Esophagus (tissue), 2 donors: ENCODE results near the gene DGKB. TPM values are rescaled to one million over a fixed set of nuclear protein-coding genes. Genes with fewer than 3 reads are reported as not detected.

Source experiments
- H3K27ac ChIP-seq, 2 donors: one replicate each; pipeline ENCODE4 v1.5.1; 2013; ENCODE audit warnings: low read depth in 2 of 2, mild to moderate bottlenecking in 2 of 2, inconsistent platforms in 1 of 2, low read length in 1 of 2, moderate library complexity in 1 of 2
- H3K27me3 ChIP-seq, 2 donors: one replicate each; pipeline ENCODE4 v1.6.1; 2013; ENCODE audit warnings: low read length in 2 of 2, control low read depth in 1 of 2, mild to moderate bottlenecking in 1 of 2; ENCODE audit not compliant: insufficient read depth in 2 of 2, control insufficient read depth in 1 of 2
- H3K36me3 ChIP-seq, 2 donors: one replicate each; pipeline ENCODE4 v1.6.1; 2013; ENCODE audit warnings: low read length in 1 of 2; ENCODE audit not compliant: control insufficient read depth in 2 of 2, insufficient read depth in 2 of 2
- H3K4me1 ChIP-seq, 2 donors: one replicate each; pipeline ENCODE4 v1.6.1; 2013; ENCODE audit warnings: low read length in 1 of 2; ENCODE audit not compliant: control insufficient read depth in 2 of 2, insufficient read depth in 2 of 2
- H3K4me3 ChIP-seq, 2 donors: one replicate each; pipeline ENCODE4 v1.5.1; 2013; ENCODE audit warnings: low read length in 2 of 2, mild to moderate bottlenecking in 2 of 2, low read depth in 1 of 2, moderate library complexity in 1 of 2
- H3K9me3 ChIP-seq, 2 donors: one replicate each; pipeline ENCODE4 v1.6.1; 2013; ENCODE audit warnings: mild to moderate bottlenecking in 2 of 2, low read depth in 1 of 2, low read length in 1 of 2, moderate library complexity in 1 of 2; ENCODE audit not compliant: control insufficient read depth in 2 of 2, insufficient read depth in 1 of 2
- WGBS, 2 donors: extraction: QIAGEN DNeasy Blood & Tissue Kit; methylation state at CpG; one replicate each; pipeline ENCODE4 v1.1.7; 2013; 5-methylcytosine and 5-hydroxymethylcytosine counted together
- polyA plus RNA-seq, 2 donors: library from polyadenylated mRNA; stranded (reverse); fragments of 200-250 nt; gene quantifications; one replicate each; pipeline ENCODE4 v1.2.3, GENCODE V29; 2013
- donor health status: healthy with polysubstance abuse.
- donor health status: Bipolar disorder and iron deficiency.

DGKB gene
- polyA plus RNA-seq, 2 donors: 0.09 to 0.20 TPM

DNA sequence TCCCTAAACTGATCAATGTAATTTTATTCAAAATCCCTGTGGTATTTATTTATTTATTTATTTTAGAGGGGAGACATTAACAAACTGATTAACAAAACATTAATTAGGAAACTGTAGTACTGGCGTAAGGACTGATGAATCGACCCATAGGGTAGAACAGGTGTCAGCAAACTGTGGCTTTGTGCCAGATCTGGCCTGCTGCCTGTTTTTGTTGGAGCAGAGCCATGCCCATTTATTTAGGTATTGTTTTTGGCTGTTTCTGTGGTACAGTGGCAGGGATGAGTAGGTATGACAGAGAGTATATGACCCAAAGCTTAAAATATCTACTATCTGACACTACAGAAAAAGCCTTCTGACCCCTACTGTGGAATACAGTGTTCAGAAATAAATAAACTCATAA is 580.6 kb downstream of the DGKB start:
- 35 to 45% methylated on average over 2 of the region's 2 CpGs for WGBS, 2 donors
- H3K36me3 ChIP-seq: no peaks in the 10 kb centered on the region
- no peaks in the 10 kb centered on the region for H3K9me3 ChIP-seq
- H3K27me3 ChIP-seq: no peaks in the 10 kb centered on the region
- H3K27ac ChIP-seq: no peak overlapping the region
- no peak overlapping the region for H3K4me3 ChIP-seq
- H3K4me1 ChIP-seq: no peaks in the 10 kb centered on the region

DNA sequence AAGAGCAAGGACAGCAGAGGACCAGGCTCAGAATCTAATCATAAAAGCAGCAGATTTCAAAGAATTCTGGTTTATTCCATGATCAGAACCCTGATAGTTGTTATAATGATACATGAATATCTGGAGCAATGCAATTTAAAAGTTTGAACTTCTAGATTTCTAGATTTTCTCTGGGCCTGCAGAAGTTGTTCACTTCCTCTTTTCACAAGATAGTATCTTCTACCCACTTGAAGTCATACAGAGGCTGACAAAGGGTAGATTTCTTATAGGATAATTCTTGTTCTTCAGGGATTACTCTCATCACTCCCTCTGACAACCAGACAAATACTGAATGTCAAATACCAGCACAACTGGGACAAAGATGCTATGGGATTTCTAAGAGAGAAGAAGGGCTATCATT is 593.1 kb downstream of the DGKB start:
- Histone ChIP-seq H3K27ac (no peak overlapping the region), H3K4me3 (no peak overlapping the region), H3K9me3 (no peaks in the 10 kb centered on the region), H3K36me3 (no peaks in the 10 kb centered on the region), H3K27me3 (no peaks in the 10 kb centered on the region), H3K4me1 (no peaks in the 10 kb centered on the region)

DNA sequence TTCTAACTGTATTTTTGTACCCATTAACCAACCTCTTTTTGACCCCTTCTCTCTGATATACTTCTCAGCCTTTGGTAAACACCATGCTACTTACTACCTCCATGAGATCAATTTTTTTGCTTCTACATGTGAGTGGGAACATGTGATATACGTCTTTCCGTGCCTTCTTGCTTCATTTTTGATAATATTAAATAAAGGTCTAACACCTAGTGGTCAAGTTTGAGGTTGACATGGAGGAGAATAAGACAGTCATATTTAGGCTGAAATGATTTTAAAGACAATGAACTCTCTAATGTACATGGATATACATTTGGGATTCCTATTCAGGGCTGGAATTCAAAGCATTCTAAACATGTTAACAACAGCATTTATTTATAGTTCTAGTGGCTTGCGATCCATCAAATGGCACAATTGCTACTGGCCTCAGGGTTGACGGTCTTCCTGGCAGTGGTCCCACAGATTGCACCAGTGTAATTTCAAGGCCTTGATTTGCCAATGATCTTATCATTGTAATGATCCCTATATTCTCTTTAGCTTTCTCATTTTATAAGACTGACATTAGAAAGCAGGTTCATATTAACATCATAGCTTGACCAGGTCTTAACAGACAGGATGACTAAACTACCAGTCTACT is 597.2 kb downstream of the DGKB start:
- Histone ChIP-seq H3K9me3 (no peaks in the 10 kb centered on the region), H3K4me1 (no peaks in the 10 kb centered on the region), H3K27me3 (no peaks in the 10 kb centered on the region), H3K27ac (no peak overlapping the region), H3K4me3 (no peak overlapping the region), H3K36me3 (no peaks in the 10 kb centered on the region)
- 70 to 75% methylated on average over 4 of the region's 4 CpGs for WGBS, 2 donors

DNA sequence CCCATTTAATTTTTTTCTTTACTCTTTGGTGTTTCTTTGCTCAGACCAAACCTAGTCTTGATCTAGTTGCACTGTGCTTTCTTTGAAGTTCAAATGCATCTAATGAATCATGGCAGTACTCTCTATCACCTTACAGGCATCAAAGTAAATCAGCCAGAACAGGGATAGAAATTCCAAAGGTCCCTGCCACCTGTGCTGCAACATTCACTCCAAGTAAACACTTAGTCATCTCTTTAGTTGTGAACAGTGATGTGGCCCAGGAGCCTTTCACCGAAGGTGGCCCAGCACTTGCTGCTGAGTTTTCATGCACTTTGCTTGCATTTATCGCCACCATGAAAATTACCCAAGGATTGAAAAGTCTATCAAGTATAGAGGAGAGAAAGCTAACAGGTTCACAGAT is 599.0 kb downstream of the DGKB start:
- 78 to 83% methylated on average over 2 of the region's 2 CpGs for WGBS, 2 donors
- Histone ChIP-seq H3K4me3 (no peak overlapping the region), H3K36me3 (no peaks in the 10 kb centered on the region), H3K27me3 (no peaks in the 10 kb centered on the region), H3K27ac (no peak overlapping the region), H3K4me1 (no peaks in the 10 kb centered on the region), H3K9me3 (no peaks in the 10 kb centered on the region)

DNA sequence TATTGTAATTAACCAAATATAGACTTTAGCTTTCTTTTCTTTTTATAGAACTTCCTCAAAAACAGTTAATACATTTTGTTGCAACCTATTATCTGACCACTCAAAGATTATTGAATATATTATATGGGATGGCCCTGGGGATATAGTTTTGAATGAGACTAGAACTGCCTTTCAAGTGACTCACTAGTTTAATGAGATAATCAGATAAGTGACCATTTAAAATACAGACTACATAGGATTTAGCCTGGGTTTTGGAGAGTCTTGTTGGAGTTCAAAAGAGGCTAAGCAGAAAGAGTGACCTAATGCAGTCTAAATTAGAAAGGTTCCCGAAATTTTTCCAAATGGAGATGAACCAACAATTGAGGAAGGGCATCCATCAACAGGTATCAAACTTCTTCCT is 607.9 kb downstream of the DGKB start:
- H3K4me1 ChIP-seq: no peaks in the 10 kb centered on the region
- WGBS, 2 donors: 78 to 82% methylated on average over 1 of the region's 1 CpG
- no peaks in the 10 kb centered on the region for H3K36me3 ChIP-seq
- H3K27ac ChIP-seq: no peak overlapping the region
- no peaks in the 10 kb centered on the region for H3K27me3 ChIP-seq
- H3K4me3 ChIP-seq: no peak overlapping the region
- no peaks in the 10 kb centered on the region for H3K9me3 ChIP-seq

DNA sequence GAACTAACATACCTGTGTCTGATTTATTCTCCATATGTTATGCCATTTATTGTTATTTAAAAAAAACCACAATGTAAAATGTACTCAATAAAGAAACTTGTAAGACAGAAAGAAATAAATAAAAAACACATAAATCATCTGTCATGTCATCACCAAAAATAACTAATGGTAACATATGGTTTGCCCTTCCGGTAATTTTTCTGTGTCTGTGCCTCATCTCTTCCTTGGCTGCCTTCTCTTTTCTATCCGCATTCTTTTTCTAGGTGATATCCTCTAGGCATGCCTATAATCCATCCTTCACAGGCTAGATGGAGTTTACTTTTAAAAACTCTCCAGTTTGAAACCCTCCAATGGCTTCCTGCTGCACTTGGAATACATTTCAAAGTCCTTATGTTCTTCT is 609.1 kb downstream of the DGKB start:
- H3K9me3 ChIP-seq: no peaks in the 10 kb centered on the region
- no peak overlapping the region for H3K4me3 ChIP-seq
- WGBS, 2 donors: 76 to 83% methylated on average over 2 of the region's 2 CpGs
- H3K27ac ChIP-seq: no peak overlapping the region
- no peaks in the 10 kb centered on the region for H3K36me3 ChIP-seq
- no peaks in the 10 kb centered on the region for H3K4me1 ChIP-seq
- H3K27me3 ChIP-seq: no peaks in the 10 kb centered on the region

DNA sequence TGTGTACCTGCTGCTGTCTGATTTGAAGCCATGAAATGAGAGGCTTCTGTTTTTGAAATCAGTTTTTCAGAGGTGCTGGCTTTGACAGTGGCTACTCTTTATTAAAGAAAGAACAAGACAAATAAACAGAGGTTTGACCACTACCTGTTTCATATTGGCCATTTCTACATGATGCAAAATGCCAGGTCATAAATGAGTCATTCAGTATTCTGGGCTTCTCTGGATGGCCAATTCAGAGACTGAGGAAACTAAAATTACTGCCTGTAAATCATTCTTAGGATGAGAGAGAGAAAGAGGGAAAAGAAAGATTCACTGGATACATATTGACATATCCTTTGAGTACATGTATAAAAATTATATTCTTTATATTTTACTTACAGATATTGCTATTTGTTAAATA is 609.8 kb downstream of the DGKB start:
- Histone ChIP-seq H3K9me3 (no peaks in the 10 kb centered on the region), H3K4me1 (no peaks in the 10 kb centered on the region), H3K27me3 (no peaks in the 10 kb centered on the region), H3K36me3 (no peaks in the 10 kb centered on the region), H3K27ac (no peak overlapping the region), H3K4me3 (no peak overlapping the region)

DNA sequence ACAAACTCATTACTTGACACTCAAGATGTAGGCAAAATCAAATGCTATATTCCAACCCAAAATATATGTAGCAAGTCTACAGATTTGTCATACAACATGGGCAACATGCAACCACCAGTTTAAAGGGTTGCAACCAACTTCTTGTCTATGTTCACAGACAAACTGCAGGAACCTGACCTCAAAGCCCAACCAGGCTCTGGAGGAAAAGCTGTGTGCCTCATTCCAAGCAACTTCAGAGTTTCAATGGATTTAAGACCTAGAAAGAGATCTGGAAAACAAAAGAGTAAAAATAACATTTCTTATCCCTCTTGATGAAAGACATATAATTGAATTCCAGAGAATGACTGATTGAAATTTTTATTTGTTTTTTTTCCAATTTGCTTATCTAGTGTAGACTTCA is 612.6 kb downstream of the DGKB start:
- Histone ChIP-seq H3K27ac (no peak overlapping the region), H3K36me3 (no peaks in the 10 kb centered on the region), H3K4me1 (no peaks in the 10 kb centered on the region), H3K4me3 (no peak overlapping the region), H3K27me3 (no peaks in the 10 kb centered on the region), H3K9me3 (no peaks in the 10 kb centered on the region)

DNA sequence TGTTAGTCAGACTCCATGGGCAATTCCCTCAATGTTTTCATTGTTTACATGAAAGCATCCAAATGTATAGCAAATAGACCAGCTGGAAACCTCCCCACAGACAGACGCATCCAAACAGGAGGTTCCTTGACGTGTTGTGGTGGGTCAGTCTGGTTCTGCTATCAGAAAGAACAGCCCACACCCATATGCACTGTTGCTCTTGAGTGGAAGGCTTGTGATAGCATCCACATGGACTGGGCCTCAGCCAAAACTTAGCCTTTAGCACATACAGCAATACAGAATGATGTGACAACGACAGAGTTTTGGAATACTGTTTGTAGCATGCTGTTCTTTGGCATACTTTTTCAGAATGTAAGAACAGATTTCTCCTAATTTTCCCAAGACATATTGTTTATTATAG is 613.9 kb downstream of the DGKB start:
- Histone ChIP-seq H3K27me3 (no peaks in the 10 kb centered on the region), H3K36me3 (no peaks in the 10 kb centered on the region), H3K4me3 (no peak overlapping the region), H3K27ac (no peak overlapping the region), H3K9me3 (no peaks in the 10 kb centered on the region), H3K4me1 (no peaks in the 10 kb centered on the region)
- 61 to 66% methylated on average over 3 of the region's 3 CpGs for WGBS, 2 donors

DNA sequence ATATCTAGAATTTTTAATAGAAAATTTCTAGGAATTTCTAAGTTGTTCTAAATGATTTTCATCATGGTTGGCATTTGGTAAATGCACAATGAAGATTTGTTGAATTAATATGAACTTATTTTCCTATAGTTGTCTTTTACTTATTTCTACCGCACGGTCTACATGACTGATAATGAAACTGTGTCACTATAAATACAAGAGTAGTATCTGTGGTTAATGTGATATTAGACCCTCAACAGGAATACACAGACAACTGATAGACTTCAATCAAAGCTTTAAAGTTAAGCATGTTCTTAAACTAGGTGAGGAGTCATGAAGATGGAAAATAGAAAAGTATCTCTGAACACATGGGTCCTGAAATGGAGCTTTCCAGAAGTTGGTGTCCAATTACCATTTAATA is 615.2 kb downstream of the DGKB start:
- Histone ChIP-seq H3K4me1 (no peaks in the 10 kb centered on the region), H3K36me3 (no peaks in the 10 kb centered on the region), H3K27ac (no peak overlapping the region), H3K9me3 (no peaks in the 10 kb centered on the region), H3K4me3 (no peak overlapping the region), H3K27me3 (no peaks in the 10 kb centered on the region)
- WGBS, 2 donors: 92 to 94% methylated on average over 2 of the region's 2 CpGs
